Upper lobe of left lung (tissue), 4 donors: ENCODE measurements around the gene LGSN.

Experiments used
- CTCF ChIP-seq, 6 experiments: fragments of 450-650 bp in 4 of 6; fragments of 200-600 bp in 2 of 6; sonication (generic) in 2 of 6; IDR thresholded peaks; one replicate each; pipeline ENCODE4 v1.5.1; 2016 to 2019; ENCODE audit warnings: antibody characterized with exemption in 6 of 6
- POLR2A ChIP-seq, 4 donors: fragments of 450-650 bp; IDR thresholded peaks; one replicate each; pipeline ENCODE4 v1.5.1; 2016 to 2017; ENCODE audit warnings: antibody characterized with exemption in 4 of 4, mild to moderate bottlenecking in 2 of 4

GRCh38 chr6:63295553-63296194 lies 24.1 kb downstream of the LGSN start:
- TF ChIP-seq CTCF (IDR thresholded peaks at IDR 0.05) (no peak), POLR2A (IDR thresholded peaks at IDR 0.05) (no peak)
